C4-2B (cell line): ENCODE data around the gene ARNT2.

Source experiments
- H3K27ac ChIP-seq: fragments of 450-650 bp; 2 replicates; pipeline ENCODE4 v1.5.1; 2017
- CTCF ChIP-seq: fragments of 450-650 bp; conservative IDR thresholded peaks from 2 replicates; pipeline ENCODE4 v1.5.1; 2017; ENCODE audit warnings: mild to moderate bottlenecking
- ZFX ChIP-seq: fragments of 450-650 bp; IDR thresholded peaks from 2 replicates; pipeline ENCODE4 v1.6.1; 2017

The ARNT2 gene

DNA sequence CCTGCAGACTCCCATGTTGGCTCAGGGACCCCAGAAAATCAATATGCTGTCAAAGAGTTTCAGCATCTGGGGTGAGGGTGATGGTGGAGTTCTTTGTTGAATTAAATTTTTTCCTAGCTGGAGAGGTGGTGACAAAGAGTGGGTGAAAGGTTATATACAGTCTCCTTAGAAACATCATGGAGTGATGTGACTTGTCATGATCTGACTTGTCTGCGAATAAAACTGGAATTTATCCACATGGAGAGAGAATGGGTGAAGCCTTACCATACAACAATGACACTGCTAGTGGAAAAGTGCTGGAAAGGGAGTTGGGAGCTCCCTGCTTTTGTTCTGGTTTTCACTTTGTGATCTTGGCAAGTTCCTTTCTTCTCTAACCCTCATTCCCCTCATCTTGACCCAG, 75.0 kb downstream of the ARNT2 start:
- no peak overlapping the region for H3K27ac ChIP-seq
- TF ChIP-seq CTCF (no peak), ZFX (no peak)

DNA sequence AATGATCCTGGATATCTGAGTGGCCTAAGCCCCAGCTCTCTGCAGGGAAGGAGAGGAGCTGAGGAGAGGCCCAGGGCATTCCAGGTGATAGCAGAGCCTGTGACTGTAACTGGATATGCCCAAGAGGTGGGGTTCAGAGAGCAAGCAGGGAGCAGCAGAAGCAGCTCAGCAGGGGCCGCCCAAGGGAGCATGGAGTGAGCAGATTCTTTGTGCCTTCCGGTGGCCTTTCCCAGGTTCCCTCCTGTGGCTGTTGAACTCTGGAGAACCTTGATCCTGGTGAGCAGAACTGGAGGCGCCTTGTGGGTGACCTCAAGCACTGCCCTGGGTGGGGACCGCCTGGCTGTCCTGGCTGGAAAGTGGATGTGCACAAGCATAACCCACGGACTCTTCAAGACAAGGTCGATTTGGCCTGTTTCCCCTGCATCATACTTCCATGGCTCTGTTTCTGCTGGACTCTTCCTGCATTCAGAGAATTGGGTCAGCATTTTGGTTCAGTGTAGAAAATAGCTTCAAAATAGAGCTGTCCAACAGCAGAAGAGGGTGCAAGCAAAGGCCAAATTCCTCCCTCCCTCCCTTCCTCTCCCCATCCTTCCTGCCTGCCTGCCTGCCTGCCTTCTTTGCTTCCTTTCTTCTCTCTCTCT, 76.1 kb downstream of the ARNT2 start:
- TF ChIP-seq CTCF, result no peak
- TF ChIP-seq ZFX, result no peak
- no peak overlapping the region for H3K27ac ChIP-seq

GRCh38 chr15:80480909-80481308, 76.7 kb downstream of the ARNT2 start:
- TF ChIP-seq CTCF (no peak), ZFX (no peak)
- no peak overlapping the region for H3K27ac ChIP-seq

GRCh38 chr15:80482696-80483095, 78.5 kb downstream of the ARNT2 start:
- H3K27ac ChIP-seq, result no peak overlapping the region

DNA sequence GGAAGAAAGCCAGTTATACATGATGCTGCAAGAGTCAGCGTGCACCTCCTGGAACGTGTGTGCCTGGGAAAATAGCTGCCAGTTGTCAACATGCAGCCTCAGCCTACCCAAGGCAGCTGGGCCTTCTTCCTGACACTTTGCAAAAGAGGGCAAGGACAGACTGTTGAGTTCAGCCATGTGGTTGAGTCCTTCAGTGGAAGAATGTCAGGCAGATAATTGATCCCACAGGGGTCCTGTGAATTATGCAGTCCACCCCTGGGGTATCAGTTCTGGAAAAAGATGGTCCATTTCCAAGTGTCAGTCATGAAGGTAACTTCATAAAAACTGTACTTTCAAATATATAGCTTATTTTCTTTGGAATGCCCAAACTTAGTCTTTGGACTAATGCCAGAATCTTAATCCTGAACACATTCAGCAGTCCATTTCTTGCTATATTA, 79.6 kb downstream of the ARNT2 start:
- no peak overlapping the region for H3K27ac ChIP-seq
- TF ChIP-seq ZFX (no peak), CTCF (no peak)

More at GRCh38 chr15:80482696-80483095, 78.5 kb downstream of the ARNT2 start:
- TF ChIP-seq ZFX (no peak), CTCF (no peak)

DNA sequence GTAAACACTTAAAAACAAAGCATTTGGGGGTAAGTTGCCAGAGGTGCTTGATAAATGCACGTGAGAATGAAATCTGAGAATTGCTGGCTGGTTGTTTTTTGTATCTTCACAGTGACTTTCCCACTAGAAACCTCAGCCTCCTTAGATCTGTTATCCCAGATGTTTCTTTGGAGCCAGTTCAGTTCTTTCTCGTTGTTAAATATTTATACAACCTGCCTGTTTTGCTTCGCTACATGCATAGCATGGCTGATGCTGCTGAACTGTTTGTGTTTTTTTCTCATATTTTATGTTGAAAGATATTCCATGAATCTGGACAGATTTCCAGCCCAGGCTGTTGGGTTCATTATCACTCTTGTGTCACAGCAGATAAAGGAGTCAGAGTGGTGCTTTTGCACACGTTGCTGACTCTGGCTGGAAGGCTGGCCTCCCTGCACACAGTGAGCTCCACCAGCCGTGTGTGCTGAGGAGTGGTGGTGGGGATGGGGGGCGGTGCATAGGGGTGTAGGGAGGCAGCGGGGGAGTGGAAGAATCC, 80.2 kb downstream of the ARNT2 start:
- TF ChIP-seq CTCF (no peak), ZFX (no peak)
- no peak overlapping the region for H3K27ac ChIP-seq

GRCh38 chr15:80485370-80486164, 81.4 kb downstream of the ARNT2 start:
- no peak overlapping the region for H3K27ac ChIP-seq

More at GRCh38 chr15:80485370-80486164, 81.4 kb downstream of the ARNT2 start:
- no peak for TF ChIP-seq CTCF
- no peak for TF ChIP-seq ZFX
